ENCODE measurements around the gene SBK1.

Gene SBK1

GRCh38 chr16:28301620-28302019, 9.3 kb downstream of the SBK1 start:
- no peak for DNase-seq
- intact Hi-C loops (cut with DNase I), result no loop called here

DNA sequence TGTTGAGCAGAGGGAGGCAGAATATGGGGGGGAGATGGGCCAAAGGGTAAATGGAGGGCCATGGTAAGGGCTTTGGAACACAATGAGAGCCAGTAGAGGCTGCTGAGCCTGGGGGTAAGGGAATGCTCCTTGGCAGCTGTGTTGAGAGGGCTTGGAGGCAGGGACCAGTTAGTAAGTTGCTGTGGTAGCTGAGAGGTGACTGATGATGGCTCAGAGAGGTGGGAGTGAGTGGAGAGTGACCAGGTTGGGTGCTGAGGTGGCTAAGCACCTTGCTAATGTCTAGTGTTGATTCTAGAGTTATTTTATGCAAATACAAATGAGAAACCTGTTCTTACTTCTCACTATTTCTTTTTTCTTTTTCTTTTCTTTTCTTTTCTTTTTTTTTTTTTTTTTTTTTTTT, 10.8 kb downstream of the SBK1 start:
- intact Hi-C loops (cut with DNase I), result no loop called here
- DNase-seq, result no peak

DNA sequence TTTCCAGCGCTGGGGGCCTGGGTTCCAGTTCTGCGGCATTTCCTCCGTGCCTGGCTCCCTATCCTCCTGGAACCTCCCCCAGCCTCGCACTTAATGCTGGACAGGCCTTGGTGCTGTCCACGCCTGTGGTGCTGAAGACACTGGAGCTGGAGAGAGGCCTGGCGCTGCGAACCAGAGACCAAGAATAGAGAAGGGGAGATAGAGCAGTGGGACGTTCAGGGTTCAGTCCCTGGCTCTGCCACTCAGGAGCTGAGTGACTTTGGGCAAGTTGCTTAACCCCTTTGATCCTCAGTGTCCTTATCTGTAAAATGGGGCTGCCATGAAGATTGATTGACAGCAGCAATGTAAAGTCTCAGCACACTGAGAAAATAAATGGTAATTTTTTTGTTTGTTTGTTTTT, 11.9 kb downstream of the SBK1 start:
- DNase-seq, result no peak
- intact Hi-C loops (cut with DNase I), result no loop called here

- no peak for DNase-seq
- intact Hi-C loops (cut with DNase I), result no loop called here
Observed at GRCh38 chr16:28307936-28308335, 15.6 kb downstream of the SBK1 start.

GRCh38 chr16:28308794-28309584, 16.7 kb downstream of the SBK1 start:
- DNase-seq, result peak in 2 of 10 donors; percentile 34 to 81

GRCh38 chr16:28309811-28310311, 17.5 kb downstream of the SBK1 start:
- peak in 2 of 10 donors; percentile 81 to 90 for DNase-seq
- intact Hi-C loops (cut with DNase I), result no loop called here

More at GRCh38 chr16:28308794-28309584, 16.7 kb downstream of the SBK1 start:
- intact Hi-C loops (cut with DNase I), result no loop called here

- DNase-seq, result no peak
- intact Hi-C loops (cut with DNase I), result no loop called here
Observed at GRCh38 chr16:28310796-28311195, 18.5 kb downstream of the SBK1 start.

DNA sequence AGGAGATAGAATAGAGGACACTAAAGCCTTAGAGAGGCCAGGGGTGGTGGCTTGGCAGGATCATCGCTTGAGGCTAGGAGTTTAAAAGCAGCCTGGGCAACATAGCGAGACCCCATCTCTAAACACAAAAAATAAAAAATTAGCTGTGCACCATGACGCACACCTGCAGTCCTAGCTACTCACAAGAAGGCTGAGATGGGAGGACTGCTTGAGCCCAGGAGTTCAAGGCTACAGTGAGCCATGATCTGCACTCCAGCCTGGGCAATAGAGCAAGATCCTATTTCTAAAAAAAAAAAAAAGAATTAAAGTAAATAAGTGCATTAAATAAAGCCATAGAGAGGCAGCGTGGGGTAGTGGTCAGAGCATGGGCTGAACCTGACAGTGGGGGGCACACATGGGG, 19.1 kb downstream of the SBK1 start:
- DNase-seq, result no peak
- intact Hi-C loops (cut with DNase I), result no loop called here

DNA sequence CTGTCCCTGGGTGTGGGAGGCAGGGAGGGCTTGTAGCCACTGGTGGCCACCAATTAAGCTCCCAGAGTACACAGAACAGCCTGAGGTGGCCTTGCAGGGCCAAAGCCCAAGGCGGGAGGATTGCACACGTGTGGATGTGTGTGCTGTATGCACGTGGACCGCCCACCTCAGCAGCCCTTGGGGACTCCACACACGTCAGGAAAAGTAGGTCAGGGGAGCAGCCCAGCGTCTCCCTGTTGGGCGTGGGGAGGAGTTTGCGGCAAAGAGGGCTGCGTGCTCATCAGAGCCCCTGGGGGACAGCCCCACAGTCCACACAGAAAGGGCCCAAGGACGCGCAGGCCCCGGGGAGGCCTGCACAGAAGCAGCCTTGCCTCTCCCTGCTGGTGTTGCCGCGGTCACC, 19.6 kb downstream of the SBK1 start:
- intact Hi-C loops (cut with DNase I), result no loop called here
- DNase-seq, result peak in 1 of 10 donors; percentile 83

- intact Hi-C loops (cut with DNase I), result no loop called here
- DNase-seq, result peak in 1 of 10 donors; percentile 70
Observed at GRCh38 chr16:28312327-28312726, 20.0 kb downstream of the SBK1 start.

- peak in 6 of 10 donors; percentile 43 to 91 (median 77) for DNase-seq
- intact Hi-C loops (cut with DNase I), result no loop called here
Observed at GRCh38 chr16:28313587-28313986, 21.3 kb downstream of the SBK1 start.

DNA sequence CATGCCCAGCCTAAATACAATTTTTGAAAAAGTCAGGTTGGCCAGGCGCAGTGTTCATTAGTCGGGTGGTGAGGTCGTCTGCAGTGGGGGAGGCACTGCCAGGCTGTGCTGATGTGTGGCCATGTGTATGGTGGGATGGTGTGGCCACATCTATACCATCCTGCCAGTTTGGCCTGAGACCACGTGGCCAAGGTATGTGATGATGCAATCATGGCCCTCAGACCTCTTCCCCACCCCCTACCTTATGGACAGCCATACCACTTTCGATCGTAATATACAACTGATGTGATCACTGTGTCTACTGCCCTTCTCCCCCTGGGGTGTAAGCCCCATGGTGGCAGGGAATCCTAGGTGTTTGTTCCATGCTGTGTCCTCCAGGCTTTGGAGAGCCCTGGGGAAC, 23.7 kb downstream of the SBK1 start:
- intact Hi-C loops (cut with DNase I), result no loop called here
- DNase-seq, result peak in 2 of 10 donors; percentile 10 to 34

GRCh38 chr16:28317040-28317880, 24.9 kb downstream of the SBK1 start:
- DNase-seq, result peak in 8 of 10 donors; percentile 60 to 92 (median 67)
- intact Hi-C loops (cut with DNase I), result loop anchor here (1.0 kb wide), 1 partner anchor 40 kb away; no protein-coding TSS in a partner anchor

DNA sequence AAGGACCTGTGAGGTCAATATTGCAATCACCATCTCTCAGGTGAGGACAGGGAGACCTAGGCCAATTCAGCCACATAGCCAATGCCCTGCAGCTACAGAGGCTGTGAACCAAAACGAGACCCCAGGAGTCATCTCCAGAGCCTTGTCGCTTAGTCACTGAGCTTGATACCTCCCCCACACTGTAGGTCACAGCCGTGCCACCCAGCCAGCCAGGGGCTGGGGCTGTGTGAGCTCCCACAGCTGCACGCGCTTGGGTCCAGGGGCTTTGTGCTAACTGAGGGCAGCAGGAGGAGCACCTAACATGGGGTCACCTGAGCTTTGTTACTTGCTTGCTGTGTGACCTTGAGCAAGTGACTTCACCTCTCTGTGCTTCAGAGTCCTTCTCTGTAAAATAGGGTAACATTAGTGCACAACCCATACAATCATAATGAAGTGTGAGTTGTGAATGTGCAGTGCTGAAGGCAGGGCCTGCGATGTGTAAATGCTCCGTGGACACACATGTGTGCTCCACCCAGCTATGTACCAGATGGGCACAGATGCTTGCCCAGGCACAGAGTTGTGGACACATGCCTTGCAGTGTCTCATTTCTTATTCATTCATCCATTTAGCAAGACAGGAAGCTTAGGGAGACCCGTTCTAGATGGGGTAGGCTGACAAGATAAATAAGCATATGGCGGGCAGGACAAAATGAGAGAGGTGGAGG, 25.9 kb downstream of the SBK1 start:
- peak in 2 of 10 donors; percentile 54 to 56 for DNase-seq
- intact Hi-C loops (cut with DNase I), result no loop called here

DNA sequence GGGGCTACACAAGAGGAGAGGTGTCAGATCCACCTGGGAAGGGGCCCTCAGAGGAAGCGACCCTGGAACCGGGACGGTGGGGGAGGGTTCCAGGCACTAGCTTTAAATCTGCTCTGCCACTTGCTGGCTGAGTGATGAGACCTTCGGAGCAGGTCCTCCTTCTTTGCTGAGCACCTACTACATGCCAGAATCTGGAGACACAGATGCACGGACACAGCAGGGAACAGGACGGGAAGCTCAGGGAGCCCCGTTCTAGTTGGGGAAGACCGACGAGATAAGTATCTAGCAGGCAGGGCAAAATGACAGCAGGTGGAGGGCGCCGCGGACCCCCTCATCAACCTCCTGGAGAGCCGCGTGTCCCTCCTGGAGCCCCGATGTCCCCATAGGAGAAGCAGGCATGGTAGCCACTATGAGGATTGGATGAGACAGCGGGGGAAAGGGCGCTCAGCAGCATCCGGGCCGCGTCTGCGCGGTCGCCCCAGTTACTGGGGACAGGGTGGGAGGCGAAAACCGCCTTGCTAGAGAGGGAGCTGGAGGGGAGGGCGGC, 27.2 kb downstream of the SBK1 start:
- intact Hi-C loops (cut with DNase I), result no loop called here

GRCh38 chr16:28320023-28320561, 27.8 kb downstream of the SBK1 start:
- DNase-seq, result peak in 3 of 10 donors; percentile 76 to 88 (median 80)
- intact Hi-C loops (cut with DNase I), result no loop called here

More for the DNA sequence above, 27.2 kb downstream of the SBK1 start:
- peak in 2 of 10 donors; percentile 36 to 62 for DNase-seq

DNA sequence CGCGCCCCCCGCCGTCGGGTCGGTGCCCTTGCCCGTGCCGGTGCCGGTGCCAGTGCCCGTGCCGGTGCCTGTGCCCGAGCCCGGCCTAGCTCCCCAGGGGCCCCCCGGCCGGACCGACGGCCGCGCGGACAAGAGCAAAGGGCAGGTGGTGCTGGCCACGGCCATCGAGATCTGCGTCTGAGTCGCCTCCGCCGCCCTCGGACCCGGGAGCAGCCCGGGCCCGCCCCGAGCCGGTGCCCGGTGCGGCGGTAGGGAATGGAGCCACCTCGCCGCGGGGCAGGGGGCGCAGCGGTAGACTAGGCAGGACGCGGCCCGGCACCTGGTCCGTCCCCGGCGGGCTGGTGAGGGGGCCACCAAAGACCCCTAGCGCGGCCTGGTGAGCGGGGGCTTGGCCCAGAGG, 28.4 kb downstream of the SBK1 start:
- peak in 2 of 10 donors; percentile 66 to 78 for DNase-seq
- intact Hi-C loops (cut with DNase I), result no loop called here

DNA sequence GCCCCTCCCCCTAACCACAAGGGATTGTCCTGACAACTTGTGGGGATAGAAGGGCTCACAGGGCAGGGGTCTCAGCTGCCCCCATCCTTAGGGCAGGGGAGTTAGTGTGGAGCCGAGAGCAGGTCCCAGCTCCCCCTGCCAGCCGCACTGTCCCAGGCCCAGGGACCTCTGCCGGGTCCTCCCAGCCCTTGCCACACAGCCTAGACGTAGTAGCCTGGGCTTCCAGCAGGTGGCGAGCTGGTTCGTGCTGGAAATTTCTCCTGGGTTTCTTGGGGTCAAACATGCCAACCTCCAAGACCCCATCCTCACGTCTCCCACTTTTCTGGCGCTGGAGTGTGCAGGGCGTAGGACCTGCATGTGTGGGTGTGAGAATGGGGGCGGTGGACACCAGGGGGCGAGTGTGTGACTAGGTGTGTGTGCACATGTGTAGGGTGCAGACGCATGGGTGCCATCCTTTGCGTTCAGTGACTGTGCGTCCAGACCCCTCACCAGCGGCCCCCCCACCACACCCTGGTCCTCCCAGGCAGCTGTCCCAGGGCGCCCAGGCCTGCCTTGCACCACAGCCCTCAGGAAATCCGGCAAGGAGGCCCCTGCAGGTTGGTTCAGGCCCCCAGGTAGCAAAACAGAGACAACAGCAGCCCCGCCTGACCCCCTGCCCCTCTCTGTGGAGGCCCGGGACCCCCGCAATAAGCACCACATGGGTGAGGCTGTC, 29.5 kb downstream of the SBK1 start:
- DNase-seq, result peak in 3 of 10 donors; percentile 29 to 83 (median 65)
- intact Hi-C loops (cut with DNase I), result no loop called here

- intact Hi-C loops (cut with DNase I), result no loop called here
- DNase-seq, result peak in 2 of 10 donors; percentile 32 to 46
Observed at GRCh38 chr16:28324235-28324886, 32.0 kb downstream of the SBK1 start.

Data from posterior cingulate gyrus (tissue), 11 donors.